Upper lobe of left lung (tissue), 6 donors: Measurements from ENCODE around the gene CHL1. TPM values are rescaled to one million over a fixed set of nuclear protein-coding genes. Genes with fewer than 3 reads are reported as not detected.

Experiments
- ATAC-seq, 2 donors: fragments of 200-7000 bp; cut with Tn5 transposase; one replicate each; pipeline ENCODE4 v1.9.1; 2022; ENCODE audit warnings: mild to moderate bottlenecking in 2 of 2, moderate library complexity in 2 of 2; ENCODE audit not compliant: low FRiP score in 2 of 2
- DNase-seq, 2 donors: peaks; one replicate each; pipeline ENCODE4 v3.0.0-alpha.2; 2019 to 2020
- H3K27ac ChIP-seq, 4 donors: fragments of 200-600 bp; sonication (generic); one replicate each; pipeline ENCODE4 v1.5.1; 2016 to 2019
- H3K27me3 ChIP-seq, 4 donors: fragments of 200-600 bp; sonication (generic); one replicate each; pipeline ENCODE4 v1.5.1; 2017 to 2019
- H3K36me3 ChIP-seq, 4 donors: fragments of 200-600 bp; sonication (generic); one replicate each; pipeline ENCODE4 v1.5.1; 2016 to 2019
- H3K4me1 ChIP-seq, 4 donors: fragments of 200-600 bp; sonication (generic); one replicate each; pipeline ENCODE4 v1.5.1; 2018 to 2019
- H3K4me3 ChIP-seq, 4 donors: fragments of 200-600 bp; sonication (generic); one replicate each; pipeline ENCODE4 v1.5.1; 2017 to 2019; ENCODE audit warnings: mild to moderate bottlenecking in 2 of 4, moderate library complexity in 1 of 4
- H3K9me3 ChIP-seq, 4 donors: fragments of 200-600 bp; sonication (generic); one replicate each; pipeline ENCODE4 v1.5.1; 2018 to 2019
- CTCF ChIP-seq, 6 experiments: fragments of 450-650 bp in 4 of 6; fragments of 200-600 bp in 2 of 6; sonication (generic) in 2 of 6; IDR thresholded peaks; one replicate each; pipeline ENCODE4 v1.5.1; 2016 to 2019; ENCODE audit warnings: antibody characterized with exemption in 6 of 6
- EP300 ChIP-seq, 4 donors: sonication (generic); formaldehyde crosslinking; IDR thresholded peaks; one replicate each; pipeline ENCODE4 v1.5.1; 2017; ENCODE audit warnings: antibody characterized with exemption in 4 of 4, control low read depth in 2 of 4
- POLR2A ChIP-seq, 4 donors: fragments of 450-650 bp; IDR thresholded peaks; one replicate each; pipeline ENCODE4 v1.5.1; 2016 to 2017; ENCODE audit warnings: antibody characterized with exemption in 4 of 4, mild to moderate bottlenecking in 2 of 4
- POLR2AphosphoS5 ChIP-seq, 2 donors: sonication (generic); formaldehyde crosslinking; IDR thresholded peaks; one replicate each; pipeline ENCODE4 v1.5.1; 2017; ENCODE audit warnings: antibody characterized with exemption in 2 of 2
- WGBS, 2 donors: methylation state at CpG; one replicate each; pipeline ENCODE4 v1.1.5; 2017 to 2018; 5-methylcytosine and 5-hydroxymethylcytosine counted together
- total RNA-seq, 6 donors: library from RNA; depleted of rRNA in 4 of 6; stranded (reverse); fragments of >200 nt in 4 of 6; gene quantifications; one replicate each; pipeline versions ENCODE4 v1.1.0 to v1.2.1, GENCODE V29; 2016 to 2021
- donor health status: DM: no; HTN: no; CAD: no; lungs with moderate emphysema.
- donor health status: DM: no; HTN: yes; CAD: no; lungs with severe emphysema.

The CHL1 gene
- total RNA-seq, 6 donors from 2014 or later: 3.1 to 14.3 (median 4.9) TPM

GRCh38 chr3:207973-208372 lies 11.4 kb downstream of the CHL1 start:
- DNase-seq (no peak), ATAC-seq (no peak)

GRCh38 chr3:210669-211068 lies 14.1 kb downstream of the CHL1 start:
- ATAC-seq (no peak), DNase-seq (no peak)
- WGBS, 2 donors: 73 to 80% methylated on average over 4 of the region's 4 CpGs
- no peaks in the 10 kb centered on the region for H3K4me1 ChIP-seq
- no peaks in the 10 kb centered on the region for H3K9me3 ChIP-seq
- H3K27ac ChIP-seq: no peak overlapping the region
- no peak overlapping the region for H3K4me3 ChIP-seq
- no peaks in the 10 kb centered on the region for H3K27me3 ChIP-seq
- TF ChIP-seq CTCF (IDR thresholded peaks at IDR 0.05) (no peak), POLR2AphosphoS5 (IDR thresholded peaks at IDR 0.05) (no peak), POLR2A (IDR thresholded peaks at IDR 0.05) (no peak), EP300 (IDR thresholded peaks at IDR 0.05) (no peak)
- no peaks in the 10 kb centered on the region for H3K36me3 ChIP-seq

More at GRCh38 chr3:207973-208372, 11.4 kb downstream of the CHL1 start:
- no peaks in the 10 kb centered on the region for H3K27me3 ChIP-seq
- no peaks in the 10 kb centered on the region for H3K36me3 ChIP-seq
- no peak overlapping the region for H3K27ac ChIP-seq
- H3K9me3 ChIP-seq: no peaks in the 10 kb centered on the region
- H3K4me3 ChIP-seq: no peak overlapping the region
- no peaks in the 10 kb centered on the region for H3K4me1 ChIP-seq
- TF ChIP-seq CTCF (IDR thresholded peaks at IDR 0.05) (no peak), EP300 (IDR thresholded peaks at IDR 0.05) (no peak), POLR2A (IDR thresholded peaks at IDR 0.05) (no peak), POLR2AphosphoS5 (IDR thresholded peaks at IDR 0.05) (no peak)

GRCh38 chr3:212432-212831 lies 15.9 kb downstream of the CHL1 start:
- Histone ChIP-seq H3K4me3 (no peak overlapping the region), H3K27ac (no peak overlapping the region), H3K9me3 (no peaks in the 10 kb centered on the region), H3K4me1 (no peaks in the 10 kb centered on the region), H3K27me3 (no peaks in the 10 kb centered on the region), H3K36me3 (no peaks in the 10 kb centered on the region)
- ATAC-seq (no peak), DNase-seq (no peak)
- no peak for TF ChIP-seq EP300 (IDR thresholded peaks at IDR 0.05)
- no peak for TF ChIP-seq CTCF (IDR thresholded peaks at IDR 0.05)
- TF ChIP-seq POLR2A (IDR thresholded peaks at IDR 0.05): no peak
- no peak for TF ChIP-seq POLR2AphosphoS5 (IDR thresholded peaks at IDR 0.05)
- 26 to 29% methylated on average over 4 of the region's 4 CpGs for WGBS, 2 donors

GRCh38 chr3:217099-217813 lies 20.7 kb downstream of the CHL1 start:
- 39 to 50% methylated on average over 5 of the region's 5 CpGs for WGBS, 2 donors
- no peaks in the 10 kb centered on the region for H3K4me1 ChIP-seq
- ATAC-seq: no peak
- no peak for TF ChIP-seq POLR2A (IDR thresholded peaks at IDR 0.05)
- TF ChIP-seq POLR2AphosphoS5 (IDR thresholded peaks at IDR 0.05): no peak
- no peak for TF ChIP-seq CTCF (IDR thresholded peaks at IDR 0.05)
- TF ChIP-seq EP300 (IDR thresholded peaks at IDR 0.05): no peak
- H3K27ac ChIP-seq: no peak overlapping the region
- H3K9me3 ChIP-seq: no peaks in the 10 kb centered on the region
- no peaks in the 10 kb centered on the region for H3K36me3 ChIP-seq
- no peak overlapping the region for H3K4me3 ChIP-seq
- no peak for DNase-seq
- no peaks in the 10 kb centered on the region for H3K27me3 ChIP-seq

GRCh38 chr3:217948-218347 lies 21.4 kb downstream of the CHL1 start:
- Histone ChIP-seq H3K4me3 (no peak overlapping the region), H3K27me3 (no peaks in the 10 kb centered on the region), H3K36me3 (no peaks in the 10 kb centered on the region), H3K9me3 (no peaks in the 10 kb centered on the region), H3K4me1 (no peaks in the 10 kb centered on the region), H3K27ac (no peak overlapping the region)
- 27 to 39% methylated on average over 2 of the region's 2 CpGs for WGBS, 2 donors
- ATAC-seq (no peak), DNase-seq (no peak)
- no peak for TF ChIP-seq CTCF (IDR thresholded peaks at IDR 0.05)
- TF ChIP-seq POLR2A (IDR thresholded peaks at IDR 0.05): no peak
- no peak for TF ChIP-seq POLR2AphosphoS5 (IDR thresholded peaks at IDR 0.05)
- TF ChIP-seq EP300 (IDR thresholded peaks at IDR 0.05): no peak
